MCF 10A (cell line): ENCODE data around the gene MTERF2. TPM values are rescaled to one million over a fixed set of nuclear protein-coding genes. Genes with fewer than 3 reads are reported as not detected.

ENCODE experiments used
- BruUV-seq: library from RNA; stranded (reverse); fragments of 400-500 nt; replicated peaks from 2 replicates; lab custom pipeline; 2021; lab: Mats Ljungman, UMichigan
- CTCF ChIA-PET: fragments of 300-600 bp; sonication (Branson Sonifier 250); formaldehyde crosslinking; extraction: SDS; loops from one replicate; lab custom pipeline; 2021; ENCODE audit warnings: antibody characterized with exemption, inconsistent platforms; lab: Yijun Ruan, JAX
- POLR2A ChIA-PET: fragments of 300-600, 350-650 bp; sonication (Branson Sonifier 250); formaldehyde crosslinking; extraction: SDS; loops from one replicate; lab custom pipeline; 2020; ENCODE audit warnings: antibody characterized with exemption, inconsistent platforms; lab: Yijun Ruan, JAX
- DNase-seq: peaks from one replicate; pipeline ENCODE4 v3.0.0-alpha.2; 2018; ENCODE audit not compliant: unreplicated experiment
- H3K27ac Mint-ChIP-seq: one replicate; pipeline ENCODE4 v1.8.0; 2022; ENCODE audit warnings: mild to moderate bottlenecking, low read depth, mixed read lengths; ENCODE audit not compliant: unreplicated experiment
- H3K27me3 Mint-ChIP-seq: one replicate; pipeline ENCODE4 v1.8.0; 2022; ENCODE audit warnings: mixed read lengths; ENCODE audit not compliant: insufficient read depth, unreplicated experiment
- H3K36me3 Mint-ChIP-seq: one replicate; pipeline ENCODE4 v1.8.0; 2022; ENCODE audit warnings: mild to moderate bottlenecking, moderate library complexity, mixed read lengths; ENCODE audit not compliant: insufficient read depth, unreplicated experiment
- H3K4me1 Mint-ChIP-seq: one replicate; pipeline ENCODE4 v1.8.0; 2022; ENCODE audit warnings: mixed read lengths; ENCODE audit not compliant: insufficient read depth, unreplicated experiment
- H3K4me3 Mint-ChIP-seq: one replicate; pipeline ENCODE4 v1.8.0; 2022; ENCODE audit warnings: mild to moderate bottlenecking, moderate library complexity, mixed read lengths; ENCODE audit not compliant: unreplicated experiment
- H3K9me3 Mint-ChIP-seq: one replicate; pipeline ENCODE4 v1.8.0; 2022; ENCODE audit warnings: mixed read lengths; ENCODE audit not compliant: unreplicated experiment
- CTCF ChIP-seq: fragments of 200-600 bp; IDR thresholded peaks from one replicate; pipeline ENCODE4 v1.8.0; 2022; ENCODE audit warnings: antibody characterized with exemption, mild to moderate bottlenecking; ENCODE audit not compliant: unreplicated experiment
- intact Hi-C: fragments of 100-400 bp; cut with micrococcal nuclease; formaldehyde crosslinking; loops from 2 replicates; pipeline ENCODE4 v1.14.1; 2022
- total RNA-seq: library from RNA; stranded (reverse); gene quantifications from 2 replicates; pipeline ENCODE4 v1.2.3, GENCODE V29; 2022

The MTERF2 gene
- total RNA-seq, 1 experiment from 2014 or later: 9.3 TPM

GRCh38 chr12:106942775-106943174 is 44.2 kb downstream of the MTERF2 start:
- no peaks in the 10 kb centered on the region for H3K27me3 Mint-ChIP-seq
- POLR2A ChIA-PET: interaction anchor here (0.6 to 1.9 kb wide), 2 partner anchors 9 to 13 kb away, joined by 4 to 9 read pairs; partner anchors contain the start of gene TMEM263
- TF ChIP-seq CTCF: no peak
- no peak overlapping the region for H3K27ac Mint-ChIP-seq
- DNase-seq: no peak
- intact Hi-C loops: no loop called here
- CTCF ChIA-PET: interaction anchor here (0.6 kb wide), 1 partner anchor 54 kb away, joined by 3 read pairs; no protein-coding TSS in a partner anchor
- no peaks in the 10 kb centered on the region for H3K36me3 Mint-ChIP-seq
- H3K4me3 Mint-ChIP-seq: no peak overlapping the region
- H3K4me1 Mint-ChIP-seq: no peaks in the 10 kb centered on the region
- no TSS peak for BruUV-seq
- H3K9me3 Mint-ChIP-seq: no peaks in the 10 kb centered on the region

GRCh38 chr12:106941481-106942156 is 45.3 kb downstream of the MTERF2 start:
- ChIA-PET POLR2A (interaction anchor here (0.5 to 1.9 kb wide), 3 partner anchors 15 to 530 kb away, joined by 3 to 9 read pairs (median 3); partner anchors contain the start of gene TMEM263), CTCF (interaction anchor here (0.6 kb wide), 1 partner anchor 1202 kb away, joined by 4 read pairs; no protein-coding TSS in a partner anchor)
- Mint-ChIP-seq H3K4me1 (no peaks in the 10 kb centered on the region), H3K36me3 (no peaks in the 10 kb centered on the region), H3K9me3 (no peaks in the 10 kb centered on the region), H3K27ac (no peak overlapping the region), H3K4me3 (no peak overlapping the region), H3K27me3 (no peaks in the 10 kb centered on the region)
- DNase-seq: no peak
- no TSS peak for BruUV-seq
- no peak for TF ChIP-seq CTCF
- intact Hi-C loops: no loop called here

- TF ChIP-seq CTCF: no peak
- intact Hi-C loops: no loop called here
- H3K4me3 Mint-ChIP-seq: no peak overlapping the region
- H3K4me1 Mint-ChIP-seq: no peaks in the 10 kb centered on the region
- ChIA-PET CTCF (interaction anchor here (0.6 to 1.0 kb wide), 2 partner anchors 16 to 547 kb away, joined by 3 to 6 read pairs; no protein-coding TSS in a partner anchor), POLR2A (no interaction called here)
- DNase-seq: no peak
- BruUV-seq: no TSS peak
- no peaks in the 10 kb centered on the region for H3K27me3 Mint-ChIP-seq
- no peaks in the 10 kb centered on the region for H3K36me3 Mint-ChIP-seq
- no peaks in the 10 kb centered on the region for H3K9me3 Mint-ChIP-seq
- no peak overlapping the region for H3K27ac Mint-ChIP-seq
Measured at GRCh38 chr12:106934277-106934676, 52.7 kb downstream of the MTERF2 start.

Other genes starting within 250 kb of the MTERF2 start
- 10.0 and 10.8 TPM in 2 replicates for gene RIC8B, start 212.5 kb downstream of the MTERF2 start, total RNA-seq
- gene TMEM263, start 31.2 kb downstream of the MTERF2 start, total RNA-seq: 60.1 and 68.4 TPM in 2 replicates
- gene CRY1, start 106.4 kb upstream of the MTERF2 start, total RNA-seq: 11.6 and 14.9 TPM in 2 replicates